Natural killer cell (primary cell): ENCODE data around the gene JPH3. TPM values are rescaled to one million over a fixed set of nuclear protein-coding genes. Genes with fewer than 3 reads are reported as not detected.
A peak's percentile ranks its signal among the peaks of the same experiment; 100 is the strongest.

ENCODE experiments used
- ATAC-seq, 3 donors: fragments of 150-1000 bp in 2 of 3; fragments of 200-7000 bp in 1 of 3; cut with Tn5 transposase; 1 replicate in 1 of 3; 2 replicates in 2 of 3; pipeline ENCODE4 v1.10.0; 2021; ENCODE audit warnings: mild to moderate bottlenecking in 2 of 3, moderate library complexity in 2 of 3
- DNase-seq, 2 donors: peaks; one replicate each; pipeline versions ENCODE4 v3.0.0 to v3.0.0-alpha.2; 2013 to 2021; ENCODE audit warnings: mixed read lengths in 1 of 2
- H3K27ac ChIP-seq: one replicate; pipeline ENCODE4 v1.5.1; 2013; ENCODE audit warnings: mild to moderate bottlenecking, low read length
- H3K27me3 ChIP-seq: one replicate; pipeline ENCODE4 v1.6.1; 2013; ENCODE audit warnings: low read length; ENCODE audit not compliant: control insufficient read depth, insufficient read depth
- H3K36me3 ChIP-seq: one replicate; pipeline ENCODE4 v1.6.1; 2013; ENCODE audit warnings: low read length; ENCODE audit not compliant: control insufficient read depth, insufficient read depth
- H3K4me1 ChIP-seq: one replicate; pipeline ENCODE4 v1.6.1; 2013; ENCODE audit warnings: low read length; ENCODE audit not compliant: control insufficient read depth, insufficient read depth
- H3K4me3 ChIP-seq: one replicate; pipeline ENCODE4 v1.5.1; 2013; ENCODE audit warnings: low read length
- H3K9me3 ChIP-seq: one replicate; pipeline ENCODE4 v1.6.1; 2013; ENCODE audit warnings: low read length; ENCODE audit not compliant: control insufficient read depth, insufficient read depth
- H3K27ac Mint-ChIP-seq, 2 donors: one replicate each; pipeline ENCODE4 v1.8.0; 2022; ENCODE audit warnings: mild to moderate bottlenecking in 2 of 2, mixed read lengths in 2 of 2, moderate library complexity in 1 of 2
- H3K27me3 Mint-ChIP-seq, 2 donors: one replicate each; pipeline ENCODE4 v1.8.0; 2022; ENCODE audit warnings: low read depth in 2 of 2, mixed read lengths in 2 of 2
- H3K36me3 Mint-ChIP-seq: one replicate; pipeline ENCODE4 v1.8.0; 2022; ENCODE audit warnings: mixed read lengths
- H3K4me1 Mint-ChIP-seq, 2 donors: one replicate each; pipeline ENCODE4 v1.8.0; 2022; ENCODE audit warnings: mixed read lengths in 2 of 2
- H3K4me3 Mint-ChIP-seq: one replicate; pipeline ENCODE4 v1.8.0; 2022; ENCODE audit warnings: mild to moderate bottlenecking, moderate library complexity, mixed read lengths
- H3K9me3 Mint-ChIP-seq, 2 donors: one replicate each; pipeline ENCODE4 v1.8.0; 2022; ENCODE audit warnings: mixed read lengths in 2 of 2
- WGBS: methylation state at CpG from one replicate; pipeline ENCODE4 v1.1.7; 2013; ENCODE audit warnings: missing lambda C conversion rate; ENCODE audit not compliant: insufficient coverage; 5-methylcytosine and 5-hydroxymethylcytosine counted together
- intact Hi-C: fragments of 100-400 bp; cut with micrococcal nuclease; formaldehyde crosslinking; loops from one replicate; pipeline ENCODE4 v1.14.2; 2022
- total RNA-seq, 4 donors: library from RNA; stranded (reverse); fragments of 120-200 nt in 1 of 4; gene quantifications; one replicate each; pipeline versions ENCODE4 v1.2.3 to v1.2.4, GENCODE V29; 2013 to 2022
- TF ChIP-seq, protein P1 (sequence below): fragments of 200-600 bp; IDR thresholded peaks from one replicate; pipeline ENCODE4 v1.8.0; 2022; ENCODE audit warnings: antibody characterized with exemption

The JPH3 gene
- total RNA-seq, 3 donors from 2014 or later (not counting 1 experiment from before 2014, with no cell fraction given), result not detected

DNA sequence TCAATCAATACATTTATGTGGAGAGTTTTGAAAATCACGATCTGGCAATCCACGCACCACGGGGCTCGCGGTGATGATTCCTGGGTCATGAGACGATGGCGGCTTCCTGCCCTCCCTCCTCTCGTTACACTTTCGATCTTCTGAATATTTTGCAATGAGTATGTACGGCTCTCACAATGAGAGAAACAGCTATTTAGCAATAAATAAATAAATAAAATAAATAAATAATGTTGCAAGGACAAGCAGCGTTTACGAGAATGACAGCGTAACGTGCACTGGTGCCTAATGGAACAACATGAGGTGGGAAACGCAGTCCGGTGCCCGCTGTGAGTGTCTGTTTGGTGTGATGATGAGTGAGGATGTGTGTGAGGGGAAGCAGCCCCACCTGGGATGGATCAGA lies 46.7 kb upstream of the JPH3 start:
- H3K9me3 Mint-ChIP-seq, result no peaks in the 10 kb centered on the region
- no peaks in the 10 kb centered on the region for H3K36me3 Mint-ChIP-seq
- H3K4me1 ChIP-seq, result no peaks in the 10 kb centered on the region
- TF ChIP-seq, protein P1, sequence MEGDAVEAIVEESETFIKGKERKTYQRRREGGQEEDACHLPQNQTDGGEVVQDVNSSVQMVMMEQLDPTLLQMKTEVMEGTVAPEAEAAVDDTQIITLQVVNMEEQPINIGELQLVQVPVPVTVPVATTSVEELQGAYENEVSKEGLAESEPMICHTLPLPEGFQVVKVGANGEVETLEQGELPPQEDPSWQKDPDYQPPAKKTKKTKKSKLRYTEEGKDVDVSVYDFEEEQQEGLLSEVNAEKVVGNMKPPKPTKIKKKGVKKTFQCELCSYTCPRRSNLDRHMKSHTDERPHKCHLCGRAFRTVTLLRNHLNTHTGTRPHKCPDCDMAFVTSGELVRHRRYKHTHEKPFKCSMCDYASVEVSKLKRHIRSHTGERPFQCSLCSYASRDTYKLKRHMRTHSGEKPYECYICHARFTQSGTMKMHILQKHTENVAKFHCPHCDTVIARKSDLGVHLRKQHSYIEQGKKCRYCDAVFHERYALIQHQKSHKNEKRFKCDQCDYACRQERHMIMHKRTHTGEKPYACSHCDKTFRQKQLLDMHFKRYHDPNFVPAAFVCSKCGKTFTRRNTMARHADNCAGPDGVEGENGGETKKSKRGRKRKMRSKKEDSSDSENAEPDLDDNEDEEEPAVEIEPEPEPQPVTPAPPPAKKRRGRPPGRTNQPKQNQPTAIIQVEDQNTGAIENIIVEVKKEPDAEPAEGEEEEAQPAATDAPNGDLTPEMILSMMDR, result no peak
- 91% methylated on average over 16 of the region's 17 CpGs for WGBS
- intact Hi-C loops, result no loop called here
- DNase-seq (no peak), ATAC-seq (no peak)
- H3K36me3 ChIP-seq, result no peaks in the 10 kb centered on the region
- H3K9me3 ChIP-seq, result no peaks in the 10 kb centered on the region
- peaks cover 0 to 8% of the 10 kb centered on the region in 2 donors for H3K4me1 Mint-ChIP-seq
- H3K4me3 Mint-ChIP-seq, result no peak overlapping the region
- no peaks in the 10 kb centered on the region for H3K27me3 ChIP-seq
- H3K4me3 ChIP-seq, result no peak overlapping the region
- H3K27ac Mint-ChIP-seq, result no peak overlapping the region
- H3K27ac ChIP-seq, result no peak overlapping the region
- H3K27me3 Mint-ChIP-seq, result peaks cover 15 to 18% of the 10 kb centered on the region in 2 donors

DNA sequence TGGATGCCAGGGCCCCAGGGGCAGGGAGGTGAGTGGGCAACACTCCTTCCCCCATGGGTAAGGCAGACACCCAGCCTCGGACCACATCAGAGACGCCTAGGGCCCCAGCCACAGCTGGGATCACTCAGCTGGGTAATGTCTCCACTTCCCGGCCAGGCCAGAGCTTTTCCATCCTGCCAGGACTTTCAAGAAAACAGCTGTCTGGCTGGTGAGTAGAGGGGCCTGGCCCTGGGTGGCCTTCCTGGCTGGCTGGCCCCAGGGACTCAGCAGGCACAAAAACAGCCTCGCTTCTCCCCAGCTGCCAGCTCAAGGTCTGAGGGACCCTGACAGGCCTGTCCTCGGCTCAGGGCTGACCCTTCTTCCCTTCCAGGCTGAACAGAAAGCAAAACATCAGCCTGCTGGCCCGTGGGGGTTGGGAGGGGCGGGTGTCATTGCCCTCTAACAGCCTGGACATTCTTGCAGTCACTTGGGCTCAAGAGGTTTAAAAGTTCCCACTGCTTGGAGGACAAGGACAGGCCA lies 45.3 kb upstream of the JPH3 start:
- H3K4me3 ChIP-seq, result no peak overlapping the region
- no peaks in the 10 kb centered on the region for H3K4me1 ChIP-seq
- Mint-ChIP-seq H3K9me3 (no peaks in the 10 kb centered on the region), H3K4me3 (no peak overlapping the region), H3K36me3 (no peaks in the 10 kb centered on the region), H3K27ac (no peak overlapping the region), H3K27me3 (peaks cover 15 to 18% of the 10 kb centered on the region in 2 donors), H3K4me1 (peaks cover 0 to 8% of the 10 kb centered on the region in 2 donors)
- H3K36me3 ChIP-seq, result no peaks in the 10 kb centered on the region
- DNase-seq (no peak), ATAC-seq (no peak)
- no peaks in the 10 kb centered on the region for H3K9me3 ChIP-seq
- no peaks in the 10 kb centered on the region for H3K27me3 ChIP-seq
- 55% methylated on average over 7 of the region's 7 CpGs for WGBS
- TF ChIP-seq, protein P1, result no peak
- no peak overlapping the region for H3K27ac ChIP-seq
- intact Hi-C loops, result no loop called here

DNA sequence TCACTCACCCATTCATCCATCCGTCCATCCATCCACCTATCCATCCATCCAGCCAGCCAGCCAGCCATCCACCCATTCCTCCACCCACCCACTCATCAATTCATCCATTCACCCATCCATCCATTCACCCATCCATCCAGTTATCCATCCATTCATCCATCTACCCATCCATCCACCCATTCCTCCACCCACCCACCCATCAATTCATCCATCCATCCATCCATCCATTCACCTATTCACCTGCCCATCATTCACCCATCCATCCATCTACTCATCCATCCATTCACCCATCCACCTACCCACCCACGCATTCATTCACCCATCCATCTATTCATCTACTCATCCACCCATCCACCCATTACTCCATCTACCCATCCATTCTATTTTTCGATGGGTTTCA lies 43.6 kb upstream of the JPH3 start:
- no peaks in the 10 kb centered on the region for H3K4me1 ChIP-seq
- intact Hi-C loops, result no loop called here
- TF ChIP-seq, protein P1, result no peak
- H3K4me3 ChIP-seq, result no peak overlapping the region
- Mint-ChIP-seq H3K4me1 (peaks cover 0 to 11% of the 10 kb centered on the region in 2 donors), H3K36me3 (no peaks in the 10 kb centered on the region), H3K9me3 (no peaks in the 10 kb centered on the region), H3K4me3 (no peak overlapping the region), H3K27me3 (peaks cover 15 to 16% of the 10 kb centered on the region in 2 donors), H3K27ac (peak overlapping the region in 1 of 2 donors; percentile 37)
- WGBS, result 90% methylated on average over 3 of the region's 3 CpGs
- H3K36me3 ChIP-seq, result no peaks in the 10 kb centered on the region
- no peak overlapping the region for H3K27ac ChIP-seq
- no peaks in the 10 kb centered on the region for H3K9me3 ChIP-seq
- H3K27me3 ChIP-seq, result no peaks in the 10 kb centered on the region
- no peak for ATAC-seq
- DNase-seq, result no peak

DNA sequence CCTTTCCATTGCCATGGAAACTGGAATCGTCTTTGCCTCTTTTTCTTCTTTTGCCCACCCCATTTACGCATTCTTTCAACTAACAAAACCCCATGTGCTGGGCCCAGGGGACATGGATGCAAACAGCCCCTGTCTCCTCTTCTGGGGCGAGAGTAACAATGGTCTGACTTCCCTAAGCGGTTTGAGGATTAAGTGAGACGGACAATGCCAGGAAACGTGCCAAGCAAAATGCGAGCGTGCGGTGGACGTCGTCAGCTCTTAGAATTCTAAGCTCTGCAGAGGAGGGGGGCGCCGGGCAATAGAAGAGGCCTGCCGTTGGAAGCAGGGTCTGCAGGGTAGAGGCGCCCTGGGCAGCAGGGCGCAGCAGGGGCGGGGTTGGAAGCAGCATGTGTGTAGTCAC lies 42.4 kb upstream of the JPH3 start:
- Histone ChIP-seq H3K27me3 (no peaks in the 10 kb centered on the region), H3K4me3 (no peak overlapping the region), H3K4me1 (no peaks in the 10 kb centered on the region), H3K9me3 (no peaks in the 10 kb centered on the region), H3K27ac (no peak overlapping the region), H3K36me3 (no peaks in the 10 kb centered on the region)
- Mint-ChIP-seq H3K27me3 (peaks cover 9 to 16% of the 10 kb centered on the region in 2 donors), H3K9me3 (no peaks in the 10 kb centered on the region), H3K4me1 (peaks cover 0 to 16% of the 10 kb centered on the region in 2 donors), H3K36me3 (no peaks in the 10 kb centered on the region), H3K4me3 (no peak overlapping the region), H3K27ac (no peak overlapping the region)
- intact Hi-C loops, result no loop called here
- ATAC-seq (no peak), DNase-seq (no peak)
- 54% methylated on average over 17 of the region's 17 CpGs for WGBS
- TF ChIP-seq, protein P1, result no peak
